GM12875 (cell line): ENCODE measurements around the gene DTL.

ENCODE experiments used
- H3K4me3 ChIP-seq: one replicate; pipeline ENCODE4 v1.5.1; 2011; ENCODE audit warnings: low read depth, low read length, control low read depth
- TF ChIP-seq, protein P1 (sequence below): IDR thresholded peaks from 2 replicates; pipeline ENCODE4 v1.5.1; 2011; ENCODE audit warnings: low read depth, mild to moderate bottlenecking, control low read depth, inconsistent platforms, low read length, moderate library complexity, borderline replicate concordance; ENCODE audit not compliant: insufficient read depth

DTL gene

DNA sequence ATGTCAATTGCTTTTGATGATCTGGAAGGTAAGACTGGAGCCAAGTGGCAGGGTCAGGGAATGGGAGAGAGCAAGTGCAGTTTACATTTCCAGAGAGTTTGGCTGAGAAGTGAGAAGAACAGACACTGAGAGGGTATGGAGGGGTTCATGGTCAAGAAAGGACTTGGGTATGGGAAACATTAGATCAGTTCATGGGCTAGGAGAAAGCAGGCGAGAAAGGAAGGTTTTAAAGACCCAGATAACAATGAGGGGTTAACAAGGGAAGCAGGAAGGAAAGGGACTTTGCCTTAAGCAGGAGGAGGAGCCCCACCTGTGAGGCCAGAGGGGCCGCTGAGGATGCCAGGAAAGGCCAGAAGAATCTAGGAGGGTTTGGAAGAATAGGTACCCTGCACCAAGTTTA is 78.2 kb downstream of the DTL start:
- H3K4me3 ChIP-seq = no peak overlapping the region
- TF ChIP-seq, protein P1, sequence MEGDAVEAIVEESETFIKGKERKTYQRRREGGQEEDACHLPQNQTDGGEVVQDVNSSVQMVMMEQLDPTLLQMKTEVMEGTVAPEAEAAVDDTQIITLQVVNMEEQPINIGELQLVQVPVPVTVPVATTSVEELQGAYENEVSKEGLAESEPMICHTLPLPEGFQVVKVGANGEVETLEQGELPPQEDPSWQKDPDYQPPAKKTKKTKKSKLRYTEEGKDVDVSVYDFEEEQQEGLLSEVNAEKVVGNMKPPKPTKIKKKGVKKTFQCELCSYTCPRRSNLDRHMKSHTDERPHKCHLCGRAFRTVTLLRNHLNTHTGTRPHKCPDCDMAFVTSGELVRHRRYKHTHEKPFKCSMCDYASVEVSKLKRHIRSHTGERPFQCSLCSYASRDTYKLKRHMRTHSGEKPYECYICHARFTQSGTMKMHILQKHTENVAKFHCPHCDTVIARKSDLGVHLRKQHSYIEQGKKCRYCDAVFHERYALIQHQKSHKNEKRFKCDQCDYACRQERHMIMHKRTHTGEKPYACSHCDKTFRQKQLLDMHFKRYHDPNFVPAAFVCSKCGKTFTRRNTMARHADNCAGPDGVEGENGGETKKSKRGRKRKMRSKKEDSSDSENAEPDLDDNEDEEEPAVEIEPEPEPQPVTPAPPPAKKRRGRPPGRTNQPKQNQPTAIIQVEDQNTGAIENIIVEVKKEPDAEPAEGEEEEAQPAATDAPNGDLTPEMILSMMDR = no peak

DNA sequence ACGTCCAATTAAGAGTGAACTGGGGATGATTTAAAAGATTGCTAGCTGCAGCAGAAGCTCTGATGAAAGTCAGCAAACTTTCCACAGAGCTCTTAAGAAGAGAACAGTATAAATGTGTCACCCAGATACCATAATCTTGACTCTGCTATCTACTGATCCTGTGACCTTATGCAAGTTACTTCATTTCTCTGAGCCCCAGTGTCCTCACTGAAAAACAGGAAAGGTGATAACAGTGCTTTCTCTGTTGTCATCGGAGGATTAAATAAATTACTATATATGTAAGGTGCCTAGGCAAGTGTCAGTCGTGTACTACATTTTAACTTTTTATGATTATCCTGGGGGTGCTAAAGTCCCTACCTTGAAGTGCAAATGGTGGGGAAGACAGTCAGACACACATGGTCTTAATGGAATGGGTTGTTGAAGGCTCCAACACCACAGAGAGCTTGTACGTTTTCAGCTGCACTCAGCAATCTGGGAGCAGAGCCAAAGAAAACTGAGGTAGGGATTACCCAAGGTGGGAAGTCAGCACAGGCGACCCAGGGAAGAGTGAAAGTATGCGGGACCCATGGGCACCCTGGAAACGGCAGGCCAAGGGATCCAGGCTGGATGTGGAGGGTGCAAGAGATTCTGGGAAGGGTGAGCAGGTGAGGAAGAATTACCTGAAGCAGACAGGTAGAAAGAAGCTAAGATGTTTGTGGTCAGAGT is 82.8 kb downstream of the DTL start:
- no peak overlapping the region for H3K4me3 ChIP-seq
- TF ChIP-seq, protein P1 = no peak

DNA sequence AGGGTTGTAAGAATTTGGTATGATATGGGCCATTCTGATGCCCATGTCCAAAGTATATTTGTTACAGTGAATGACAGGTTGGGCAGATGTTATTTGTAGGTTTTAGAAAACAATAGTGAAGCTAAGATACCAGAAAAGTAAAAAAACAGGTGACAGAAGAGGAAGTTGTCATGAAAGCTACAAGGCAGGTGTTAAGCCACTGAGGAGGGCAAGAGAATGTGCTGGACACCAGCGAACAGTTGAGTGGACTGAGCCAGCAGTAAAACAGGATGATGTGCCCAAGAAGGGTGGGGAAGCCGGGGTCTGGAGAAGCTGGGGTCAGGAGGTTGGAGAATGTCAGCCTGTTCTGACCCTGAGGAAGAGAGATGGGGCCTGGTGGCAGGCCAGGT is 83.3 kb downstream of the DTL start:
- TF ChIP-seq, protein P1 = no peak
- no peak overlapping the region for H3K4me3 ChIP-seq

DNA sequence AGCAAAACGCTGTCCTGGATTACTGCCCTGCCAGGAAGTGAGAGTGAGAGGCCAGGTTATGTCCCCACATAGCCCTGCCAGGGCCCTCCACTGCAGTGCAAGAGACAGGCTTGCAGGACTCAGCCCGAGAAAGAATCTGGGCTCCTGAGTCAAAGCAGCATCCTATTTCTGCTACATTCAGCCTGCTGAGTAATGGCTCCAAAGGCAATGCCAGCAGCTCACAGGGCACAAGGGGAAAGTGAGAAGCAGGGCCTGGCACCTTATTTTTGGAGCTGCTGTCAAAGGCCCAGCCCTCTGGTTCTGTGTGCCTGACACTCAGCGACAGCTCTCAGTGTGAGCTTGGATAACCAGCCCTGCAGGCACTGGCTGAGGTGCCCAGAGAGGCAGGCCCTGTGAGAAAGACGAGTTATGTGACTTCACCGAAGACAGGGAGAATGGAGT is 83.9 kb downstream of the DTL start:
- TF ChIP-seq, protein P1 = no peak
- no peak overlapping the region for H3K4me3 ChIP-seq

- no peak overlapping the region for H3K4me3 ChIP-seq
- TF ChIP-seq, protein P1 = no peak
Observed at GRCh38 chr1:212119863-212120262, 84.3 kb downstream of the DTL start.

GRCh38 chr1:212121779-212122178 is 86.2 kb downstream of the DTL start:
- H3K4me3 ChIP-seq = no peak overlapping the region
- TF ChIP-seq, protein P1 = no peak
